Posterior vena cava (tissue), 2 donors: ENCODE data around the gene USH1G. TPM values are rescaled to one million over a fixed set of nuclear protein-coding genes. Genes with fewer than 3 reads are reported as not detected.
"Not testable (repeated sequence)": the region's sequence is repeated elsewhere in the genome, so short reads cannot be mapped to it uniquely, and the experiment has no call there.

ENCODE experiments used
- DNase-seq: peaks from one replicate; pipeline ENCODE4 v3.0.0-alpha.2; 2020; ENCODE audit warnings: low spot score
- intact Hi-C, 2 donors: fragments of 100-400 bp; cut with DNase I; formaldehyde crosslinking; loops; one replicate each; pipeline versions ENCODE4 v1.14.1 to v1.14.2; 2022 to 2023
- total RNA-seq, 2 donors: library from RNA; stranded (reverse); fragmentation: NEBNext Ultra II Directional; extraction: Animal tissue kit (Norgen Biotek cat#: 25700); gene quantifications; one replicate each; pipeline ENCODE4 v1.2.1, GENCODE V29; 2021
- donor health status: DM: yes; HTN: yes; CAD: no.
- donor health status: DM: yes; HTN: yes; CAD: no.

Gene USH1G
- total RNA-seq, 2 donors from 2014 or later, result not detected

DNA sequence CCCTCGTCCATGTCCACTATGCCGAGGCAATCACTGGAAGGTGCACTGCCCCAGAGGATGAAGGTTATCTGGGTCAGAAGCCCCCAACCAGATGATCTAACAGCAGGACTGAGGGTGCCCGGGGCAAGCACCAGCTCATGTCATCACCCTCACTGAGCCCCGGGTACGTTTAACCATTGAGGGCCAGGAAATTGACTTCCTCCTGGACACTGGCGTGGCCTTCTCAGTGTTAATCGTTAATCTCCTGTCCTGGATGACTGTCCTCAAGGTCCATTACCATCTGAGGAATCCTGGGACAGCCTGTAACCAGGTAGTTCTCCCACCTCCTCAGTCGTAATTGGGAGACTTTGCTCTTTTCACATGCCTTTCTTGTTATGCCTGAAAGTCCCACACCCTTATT is 11.6 kb downstream of the USH1G start:
- intact Hi-C loops, DNase-seq: not testable (repeated sequence)

DNA sequence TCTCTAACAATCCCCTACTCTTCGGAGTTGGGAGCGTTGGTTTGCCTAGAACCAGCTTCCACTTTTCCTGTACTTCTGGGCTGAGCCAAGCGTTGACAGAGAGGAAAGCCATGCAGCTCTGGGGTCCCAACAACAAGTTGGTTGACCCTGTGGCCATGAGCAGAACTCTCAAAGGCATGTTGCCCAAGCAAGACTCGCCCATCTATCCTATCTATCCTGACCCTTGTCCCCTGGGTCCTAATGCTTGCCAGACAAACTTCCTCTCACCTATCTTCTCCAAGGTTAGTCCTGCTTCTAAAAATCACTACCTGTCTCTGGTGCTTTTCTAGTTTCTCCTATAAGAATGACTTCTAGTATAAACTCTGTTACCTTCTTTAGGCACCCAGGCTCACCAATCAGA is 14.0 kb downstream of the USH1G start:
- intact Hi-C loops, DNase-seq: not testable (repeated sequence)

DNA sequence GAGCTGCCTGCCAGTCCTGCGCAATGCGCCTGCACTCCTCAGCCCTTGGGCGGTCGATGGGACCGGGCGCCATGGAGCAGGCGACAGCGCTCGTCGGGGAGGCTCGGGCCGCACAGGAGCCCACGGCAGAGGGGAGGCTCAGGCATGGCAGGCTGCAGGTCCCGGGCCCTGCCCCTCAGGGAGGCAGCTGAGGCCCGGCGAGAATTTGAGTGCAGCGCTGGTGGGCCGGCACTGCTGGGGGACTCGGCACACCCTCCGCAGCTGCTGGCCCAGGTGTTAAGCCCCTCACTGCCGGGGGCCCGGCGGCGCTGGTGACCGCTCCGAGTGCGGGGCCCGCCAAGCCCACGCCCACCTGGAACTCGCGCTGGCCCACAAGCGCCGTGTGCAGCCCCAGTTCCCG is 16.0 kb downstream of the USH1G start:
- no peak for DNase-seq
- intact Hi-C loops, result no loop called here

GRCh38 chr17:74906214-74906793 is 16.8 kb downstream of the USH1G start:
- DNase-seq, intact Hi-C loops: not testable (repeated sequence)

DNA sequence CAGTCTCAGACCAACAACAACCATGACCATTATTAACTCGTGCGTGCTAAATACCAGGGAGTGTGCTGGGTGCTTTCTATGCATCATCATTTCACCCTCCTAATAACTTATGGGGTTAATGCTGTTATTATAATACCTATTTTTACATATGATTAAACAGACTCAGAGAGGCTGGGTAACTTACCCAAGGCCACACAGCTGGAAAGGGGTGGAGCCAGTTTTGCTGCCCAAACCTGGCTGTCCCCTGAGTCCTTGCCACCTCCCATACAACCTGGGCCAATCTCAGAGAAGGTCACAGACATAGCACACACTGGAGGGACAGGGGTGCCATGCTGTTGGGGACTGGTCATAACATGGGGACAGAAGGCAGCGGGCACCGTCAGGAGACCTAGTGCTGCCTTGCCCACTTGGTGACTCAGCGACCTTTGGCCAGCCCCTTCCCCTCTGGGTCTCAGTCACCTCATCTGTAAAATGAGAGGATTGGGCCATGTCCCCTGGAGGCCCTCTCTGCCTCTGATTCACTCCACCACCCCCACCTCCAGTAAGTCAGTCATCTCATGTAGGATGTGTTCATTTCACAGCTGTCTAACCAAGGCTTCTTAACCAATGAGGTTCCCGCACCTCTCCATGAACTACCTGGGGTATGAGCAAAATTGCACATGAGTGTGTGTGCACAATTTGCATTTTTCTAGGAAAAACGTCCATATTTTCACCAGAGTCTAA is 18.2 kb downstream of the USH1G start:
- intact Hi-C loops, result no loop called here
- DNase-seq, result no peak

- intact Hi-C loops, result no loop called here
- DNase-seq, result no peak
These were observed 19.4 kb downstream of the USH1G start for GRCh38 chr17:74903671-74904070.

- DNase-seq, result no peak
- intact Hi-C loops, result no loop called here
These were observed 20.0 kb downstream of the USH1G start for GRCh38 chr17:74903034-74903433.

DNA sequence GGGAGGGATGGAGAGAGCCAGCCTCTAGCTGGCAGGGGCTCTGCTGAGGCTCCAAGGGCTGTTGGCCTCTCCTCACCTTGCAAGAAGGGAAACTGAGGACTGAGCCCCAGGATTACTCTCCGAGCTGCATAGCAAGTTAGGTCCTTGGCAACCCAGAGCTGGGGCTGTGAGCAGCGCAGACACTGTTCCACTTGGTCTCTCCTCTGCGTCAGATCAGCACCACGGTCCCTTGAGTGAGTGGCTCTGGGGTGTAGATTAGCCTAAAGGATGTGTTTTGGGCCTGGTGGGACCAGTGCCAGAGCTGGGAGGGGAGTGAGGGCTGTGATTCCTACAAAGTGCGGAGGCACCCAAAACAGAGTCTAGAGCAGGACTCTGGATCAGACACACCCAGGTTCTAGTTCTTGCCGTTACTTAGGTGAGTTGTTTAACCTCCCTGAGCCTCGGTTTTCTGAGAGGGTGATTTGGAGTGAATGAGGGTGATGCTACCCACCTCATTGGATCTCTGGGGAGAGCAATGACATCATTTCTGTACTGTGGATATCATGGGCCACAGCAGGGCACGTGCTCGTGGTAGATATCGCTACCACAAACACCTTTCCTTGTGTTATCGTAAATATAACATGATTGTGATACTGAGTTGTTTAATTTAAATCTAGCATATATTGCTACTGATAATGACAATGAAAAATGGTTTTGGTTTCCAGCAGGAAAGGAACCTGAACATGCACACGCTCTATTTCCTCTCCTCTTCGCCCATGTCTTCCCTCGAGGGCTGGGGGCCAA is 21.5 kb downstream of the USH1G start:
- no peak for DNase-seq
- intact Hi-C loops, result no loop called here

GRCh38 chr17:74900208-74900607 is 22.8 kb downstream of the USH1G start:
- intact Hi-C loops, result no loop called here
- DNase-seq, result no peak

DNA sequence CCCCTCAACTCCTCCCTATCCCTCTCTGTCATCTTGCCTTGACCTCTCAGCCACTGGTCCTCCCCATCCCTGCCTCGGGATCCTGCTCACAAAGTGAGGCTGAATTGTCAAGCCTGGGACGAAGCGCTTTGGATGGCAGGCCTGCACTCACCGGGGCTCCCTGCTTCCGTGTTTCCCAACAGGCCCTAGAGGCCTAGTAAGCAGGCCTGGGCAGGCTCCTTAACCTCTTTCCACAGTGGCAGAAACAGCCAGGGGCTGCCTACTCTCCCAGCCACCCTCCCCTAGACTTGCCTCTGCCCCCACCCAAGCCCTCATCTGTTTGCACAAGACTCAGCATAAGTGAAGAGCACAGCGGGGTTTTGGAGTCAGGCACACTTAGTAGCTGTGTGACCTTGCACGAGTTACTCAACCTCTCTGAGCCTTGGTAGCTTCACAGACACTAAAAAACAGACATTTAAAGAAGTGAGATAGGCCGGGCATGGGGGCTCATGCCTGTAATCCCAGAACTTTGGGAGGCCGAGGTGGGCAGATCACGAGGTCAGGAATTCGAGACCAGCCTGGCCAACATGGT is 24.6 kb downstream of the USH1G start:
- DNase-seq, result no peak
- intact Hi-C loops, result no loop called here

GRCh38 chr17:74893936-74894671 is 29.0 kb downstream of the USH1G start:
- no peak for DNase-seq
- intact Hi-C loops, result no loop called here

DNA sequence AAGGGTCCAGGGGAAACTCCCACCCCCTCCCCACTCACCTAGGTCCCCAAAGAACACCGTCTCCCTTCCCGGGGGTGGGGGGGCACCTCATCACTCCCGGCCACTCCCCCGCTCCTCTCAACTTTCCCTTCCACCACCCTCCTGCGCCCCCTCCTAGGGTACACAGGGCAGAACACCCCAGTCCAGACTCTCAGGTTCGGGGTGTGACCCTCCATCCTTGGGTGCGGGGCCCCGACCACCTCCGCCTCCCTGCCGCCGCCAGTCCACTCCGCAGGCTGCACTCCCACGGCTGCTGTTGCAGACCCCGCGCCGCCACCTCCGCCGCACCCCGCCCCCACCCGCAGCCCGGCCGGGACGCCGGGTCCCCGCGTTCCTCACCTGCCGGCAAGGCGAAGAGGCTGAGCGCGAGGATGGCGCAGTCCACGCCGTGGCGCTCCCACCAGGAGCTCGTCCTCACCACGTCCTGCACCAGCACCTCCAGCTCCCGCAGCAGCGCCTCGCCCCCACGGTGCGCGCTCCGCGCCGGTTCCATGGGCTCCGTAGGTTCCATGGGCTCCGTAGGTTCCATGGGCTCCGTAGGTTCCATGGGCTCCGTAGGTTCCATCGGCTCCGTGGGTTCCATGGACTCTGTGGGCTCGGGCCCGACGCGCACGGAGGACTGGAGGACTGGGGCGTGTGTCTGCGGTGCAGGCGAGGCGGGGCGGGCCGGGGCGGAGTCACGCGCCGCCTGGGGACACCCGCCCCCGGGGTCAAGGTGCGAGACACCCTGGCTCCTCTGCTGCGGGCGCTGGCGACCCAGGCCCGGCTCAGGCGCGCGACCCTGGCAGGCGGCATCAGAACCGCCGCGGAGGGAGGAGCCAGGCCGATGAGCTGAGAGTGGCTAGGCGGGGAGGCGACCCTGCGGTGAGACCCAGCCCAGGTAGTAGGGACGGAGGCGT is 29.8 kb downstream of the USH1G start, which contains the start of gene FADS6:
TSS of gene FADS6 (minus strand) at position 660 of the 938 bp plus-strand sequence. CDS start at position 622, 38 bp downstream.
- intact Hi-C loops, result no loop called here
- no peak for DNase-seq

- DNase-seq, result no peak
- intact Hi-C loops, result no loop called here
These were observed 30.8 kb downstream of the USH1G start for GRCh38 chr17:74892013-74892841.

GRCh38 chr17:74890554-74890953 is 32.5 kb downstream of the USH1G start:
- no peak for DNase-seq
- intact Hi-C loops, result no loop called here

- intact Hi-C loops, result no loop called here
- DNase-seq, result no peak
These were observed 34.6 kb downstream of the USH1G start for GRCh38 chr17:74888469-74888868.

DNA sequence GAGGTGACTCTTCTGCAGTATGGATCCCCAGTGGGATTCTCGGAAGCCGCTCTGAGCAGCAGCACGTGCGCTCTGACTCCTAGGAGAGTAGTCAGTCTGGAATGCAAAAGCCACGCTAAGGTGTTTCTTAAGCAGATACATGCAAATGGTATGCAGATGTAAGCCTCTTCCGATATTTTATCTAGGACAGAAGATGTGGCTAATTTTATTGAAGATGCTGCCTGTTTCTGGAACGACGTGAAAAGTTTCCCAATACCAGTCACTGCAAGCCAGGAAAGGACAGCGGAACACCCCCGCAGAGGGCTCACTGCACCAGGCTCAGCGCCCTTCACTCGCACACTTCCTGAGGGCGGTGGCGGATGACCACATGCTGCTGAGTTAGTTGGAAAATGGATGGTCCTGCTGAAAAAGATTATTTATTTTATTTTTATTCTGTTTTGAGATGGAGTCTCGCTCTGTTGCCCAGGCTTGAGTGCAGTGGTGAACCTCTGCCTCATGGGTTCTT is 39.8 kb downstream of the USH1G start:
- DNase-seq, result no peak
- intact Hi-C loops, result no loop called here

- no peak for DNase-seq
- intact Hi-C loops, result no loop called here
These were observed 40.4 kb downstream of the USH1G start for GRCh38 chr17:74882517-74883240.
